ENCODE measurements around the gene MON1B. TPM values are rescaled to one million over a fixed set of nuclear protein-coding genes. Genes with fewer than 3 reads are reported as not detected.
"Not testable (repeated sequence)": the region's sequence is repeated elsewhere in the genome, so short reads cannot be mapped to it uniquely, and the experiment has no call there.

The MON1B gene
- polyA plus RNA-seq, 1 donor: 32.5 TPM

DNA sequence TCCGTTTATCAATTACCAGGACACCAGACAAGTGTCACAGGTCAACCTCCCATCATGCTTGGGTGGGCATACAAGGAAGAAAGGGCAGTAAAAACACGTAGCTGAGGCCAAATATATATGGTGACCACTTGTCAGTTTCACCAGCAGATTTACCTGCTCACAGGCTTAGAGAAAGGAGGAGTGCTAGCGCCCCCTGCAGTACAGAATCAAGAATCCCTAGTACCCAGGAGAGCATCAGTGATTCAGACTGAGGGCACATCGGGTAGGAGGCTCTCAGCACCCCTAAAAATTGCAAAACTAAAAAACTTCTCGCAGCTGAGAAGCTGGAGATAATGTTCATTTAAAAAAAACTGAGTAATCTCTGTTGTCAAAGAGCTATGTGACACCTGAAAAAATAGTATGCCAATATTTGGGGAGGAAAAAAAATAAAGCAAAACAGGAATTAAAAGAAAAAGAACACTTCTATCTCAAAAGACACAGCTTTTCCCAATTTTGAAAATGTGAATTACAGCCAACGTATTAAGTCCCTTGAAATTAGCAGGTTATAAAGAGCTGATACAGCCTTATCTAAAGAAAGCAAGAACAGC is 21.2 kb upstream of the MON1B start:
- peak in 1 of 2 donors; percentile 11 for DNase-seq
- no peak overlapping the region for H3K27ac ChIP-seq (ENCODE audit: low read length)
- no peaks in the 10 kb centered on the region for H3K36me3 ChIP-seq (ENCODE audit: control insufficient read depth, insufficient read depth, low read length)
- no peak overlapping the region for H3K4me3 ChIP-seq (ENCODE audit: low read length)
- no peaks in the 10 kb centered on the region for H3K4me1 ChIP-seq (ENCODE audit: control insufficient read depth, insufficient read depth, low read length)
- H3K9me3 ChIP-seq (ENCODE audit: control insufficient read depth, low read depth, low read length): no peaks in the 10 kb centered on the region
- no peaks in the 10 kb centered on the region for H3K27me3 ChIP-seq (ENCODE audit: control insufficient read depth, insufficient read depth, low read length)
- no CpG with 5 or more reads among the region's 6 CpGs for WGBS (ENCODE audit: insufficient coverage, low lambda C conversion rate)

DNA sequence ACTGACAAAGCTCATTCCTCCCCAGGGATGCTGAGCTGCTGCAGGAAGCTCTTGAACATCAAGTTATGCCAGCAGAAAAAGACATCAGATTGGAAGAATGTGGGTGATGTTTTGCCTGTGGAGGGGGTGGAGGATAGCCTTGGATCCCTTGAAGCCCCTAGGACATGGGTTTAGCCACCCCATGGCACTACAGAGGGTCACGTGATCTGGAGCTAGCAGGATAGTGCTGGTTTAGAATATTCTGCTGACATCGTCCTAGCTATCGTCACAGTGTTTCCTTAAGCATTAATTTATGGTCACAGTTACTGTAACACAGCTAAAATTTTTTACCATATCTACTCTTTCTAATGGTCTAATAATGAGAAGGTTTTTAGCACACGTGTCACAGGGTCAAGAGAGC is 20.2 kb upstream of the MON1B start:
- Histone ChIP-seq H3K4me1 (ENCODE audit: control insufficient read depth, insufficient read depth, low read length) (no peaks in the 10 kb centered on the region), H3K36me3 (ENCODE audit: control insufficient read depth, insufficient read depth, low read length) (no peaks in the 10 kb centered on the region), H3K27me3 (ENCODE audit: control insufficient read depth, insufficient read depth, low read length) (no peaks in the 10 kb centered on the region), H3K4me3 (ENCODE audit: low read length) (no peak overlapping the region), H3K9me3 (ENCODE audit: control insufficient read depth, low read depth, low read length) (no peaks in the 10 kb centered on the region), H3K27ac (ENCODE audit: low read length) (no peak overlapping the region)
- DNase-seq: no peak
- WGBS (ENCODE audit: insufficient coverage, low lambda C conversion rate): no CpG with 5 or more reads among the region's 4 CpGs

DNA sequence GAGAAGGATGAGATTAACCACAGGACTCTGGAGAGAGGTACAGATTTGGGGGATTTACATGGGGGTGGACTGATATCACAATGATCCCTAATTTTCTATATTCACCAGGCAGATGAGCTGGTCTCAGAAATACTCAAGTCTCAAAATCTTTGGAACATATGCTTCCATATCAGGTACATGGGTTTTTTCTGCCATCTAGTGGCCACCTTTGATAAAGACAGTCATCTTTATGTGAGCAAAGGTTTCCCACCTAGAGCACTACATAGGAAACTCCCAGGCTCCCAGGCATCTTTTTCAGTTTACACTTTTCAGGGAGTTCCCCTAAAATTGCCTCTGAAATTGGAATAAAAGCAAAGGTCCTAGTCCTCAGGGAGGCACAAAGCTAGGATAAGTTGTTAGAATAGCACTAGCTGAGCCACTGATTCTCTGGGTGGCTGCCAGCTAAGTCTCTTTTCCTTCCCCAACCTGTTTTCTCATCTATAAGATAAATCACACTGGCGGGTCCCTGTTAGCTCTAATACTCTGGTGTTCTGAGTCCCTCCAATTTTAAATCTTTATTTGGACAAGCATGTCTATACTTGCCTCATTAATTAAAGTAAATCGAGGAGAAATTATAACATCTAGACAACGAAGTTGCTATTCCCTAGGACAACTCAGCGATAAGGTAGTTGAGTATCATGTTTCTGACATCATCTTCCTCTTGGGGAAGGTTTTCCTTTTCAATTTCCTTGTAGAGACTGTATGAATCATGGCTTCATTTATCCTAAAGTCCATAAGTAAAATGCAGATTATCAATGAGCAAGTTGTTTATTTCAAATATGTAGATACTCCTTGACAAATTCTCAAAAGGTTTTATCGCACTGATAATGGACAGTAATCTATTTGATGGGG is 19.0 kb upstream of the MON1B start:
- no peaks in the 10 kb centered on the region for H3K4me1 ChIP-seq (ENCODE audit: control insufficient read depth, insufficient read depth, low read length)
- no peaks in the 10 kb centered on the region for H3K9me3 ChIP-seq (ENCODE audit: control insufficient read depth, low read depth, low read length)
- DNase-seq: peak; percentile 19 to 51
- 69% methylated on average over 2 of the region's 5 CpGs for WGBS (ENCODE audit: insufficient coverage, low lambda C conversion rate)
- no peaks in the 10 kb centered on the region for H3K36me3 ChIP-seq (ENCODE audit: control insufficient read depth, insufficient read depth, low read length)
- no peak overlapping the region for H3K4me3 ChIP-seq (ENCODE audit: low read length)
- H3K27ac ChIP-seq (ENCODE audit: low read length): no peak overlapping the region
- H3K27me3 ChIP-seq (ENCODE audit: control insufficient read depth, insufficient read depth, low read length): peaks cover 2% of the 10 kb centered on the region

DNA sequence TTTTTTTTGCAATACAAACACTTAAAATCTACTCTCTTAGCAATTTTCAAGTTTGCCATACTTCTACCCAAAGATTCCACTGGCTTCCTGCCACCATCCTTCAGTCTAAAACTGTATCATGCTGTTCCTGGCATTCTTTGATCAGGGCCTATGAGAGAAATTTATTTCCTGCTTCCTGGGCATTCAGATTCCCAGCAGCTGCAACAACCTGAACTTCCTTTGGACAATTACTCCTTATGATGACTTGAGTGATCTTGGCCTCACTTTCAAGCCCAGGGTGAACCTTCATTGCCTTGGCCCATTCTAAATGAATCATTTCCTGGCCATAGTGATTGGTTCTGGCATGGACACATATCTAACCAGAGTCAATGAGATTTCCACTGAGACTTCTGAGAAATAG is 18.0 kb upstream of the MON1B start:
- Histone ChIP-seq H3K9me3 (ENCODE audit: control insufficient read depth, low read depth, low read length) (no peaks in the 10 kb centered on the region), H3K27ac (ENCODE audit: low read length) (no peak overlapping the region), H3K4me1 (ENCODE audit: control insufficient read depth, insufficient read depth, low read length) (no peaks in the 10 kb centered on the region), H3K36me3 (ENCODE audit: control insufficient read depth, insufficient read depth, low read length) (no peaks in the 10 kb centered on the region), H3K27me3 (ENCODE audit: control insufficient read depth, insufficient read depth, low read length) (peaks cover 2% of the 10 kb centered on the region), H3K4me3 (ENCODE audit: low read length) (no peak overlapping the region)
- no peak for DNase-seq

DNA sequence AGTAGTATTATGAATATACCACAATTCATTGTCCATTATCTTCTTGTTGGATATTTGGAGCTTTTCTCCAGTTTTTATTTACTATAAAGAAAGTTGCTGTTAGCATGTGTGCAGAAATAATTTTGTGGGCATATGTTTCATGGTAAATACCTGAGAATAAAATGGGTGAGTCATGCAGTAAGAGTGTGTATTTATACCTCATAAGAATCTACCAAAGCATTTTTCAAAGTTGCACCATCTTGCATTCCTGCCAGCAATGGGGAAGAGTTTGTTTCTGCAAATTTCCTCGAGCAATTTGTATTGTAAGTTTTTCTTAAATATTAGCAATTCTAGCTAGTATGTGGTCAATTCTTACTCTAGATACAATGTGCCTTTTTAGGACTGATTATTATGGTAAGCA is 7.9 kb upstream of the MON1B start:
- Histone ChIP-seq H3K4me1 (ENCODE audit: control insufficient read depth, insufficient read depth, low read length) (no peaks in the 10 kb centered on the region), H3K9me3 (ENCODE audit: control insufficient read depth, low read depth, low read length) (no peaks in the 10 kb centered on the region), H3K27ac (ENCODE audit: low read length) (no peak overlapping the region), H3K27me3 (ENCODE audit: control insufficient read depth, insufficient read depth, low read length) (no peaks in the 10 kb centered on the region), H3K36me3 (ENCODE audit: control insufficient read depth, insufficient read depth, low read length) (no peaks in the 10 kb centered on the region), H3K4me3 (ENCODE audit: low read length) (no peak overlapping the region)
- 100% methylated on average over 1 of the region's 1 CpG for WGBS (ENCODE audit: insufficient coverage, low lambda C conversion rate)
- DNase-seq: no peak

DNA sequence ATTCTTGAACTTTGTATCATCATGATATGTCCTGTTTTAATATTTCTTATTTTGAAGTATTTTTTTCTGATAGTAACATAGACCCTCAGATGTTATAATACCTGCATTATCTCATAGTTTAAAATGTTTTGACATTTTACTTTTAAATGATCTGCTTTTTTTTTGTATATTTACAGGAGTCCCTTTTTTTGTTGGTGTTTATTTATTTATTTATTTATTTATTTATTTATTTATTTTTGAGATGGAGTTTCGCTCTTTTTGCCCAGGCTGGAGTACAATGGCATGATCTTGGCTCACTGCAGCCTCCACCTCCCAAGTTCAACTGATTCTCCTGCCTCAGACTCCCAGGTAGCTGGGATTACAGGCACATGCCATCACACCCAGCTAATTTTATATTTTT is 4.7 kb upstream of the MON1B start:
- H3K27ac ChIP-seq (ENCODE audit: low read length); H3K4me1 ChIP-seq (ENCODE audit: control insufficient read depth, insufficient read depth, low read length); H3K36me3 ChIP-seq (ENCODE audit: control insufficient read depth, insufficient read depth, low read length); H3K4me3 ChIP-seq (ENCODE audit: low read length); DNase-seq; H3K27me3 ChIP-seq (ENCODE audit: control insufficient read depth, insufficient read depth, low read length); H3K9me3 ChIP-seq (ENCODE audit: control insufficient read depth, low read depth, low read length): not testable (repeated sequence)
- no CpG with 5 or more reads among the region's 1 CpG for WGBS (ENCODE audit: insufficient coverage, low lambda C conversion rate)

DNA sequence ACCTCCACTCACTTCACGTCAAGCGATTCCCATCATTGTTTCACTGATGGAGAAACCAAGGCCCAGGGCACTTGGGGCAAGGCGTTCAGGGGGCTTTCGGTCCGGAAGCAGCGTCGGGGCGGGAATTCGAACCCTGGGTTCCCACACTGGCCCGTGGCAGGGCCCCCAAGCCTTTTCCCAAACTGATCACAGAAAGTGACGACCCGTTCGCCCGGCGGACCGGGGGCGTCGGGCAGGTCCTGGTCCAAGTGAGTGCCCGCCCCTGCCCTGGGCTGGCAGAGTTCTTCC is 856 bp upstream of the MON1B start:
- Histone ChIP-seq H3K27me3 (ENCODE audit: control insufficient read depth, insufficient read depth, low read length) (no peaks in the 10 kb centered on the region), H3K36me3 (ENCODE audit: control insufficient read depth, insufficient read depth, low read length) (peaks cover 19% of the 10 kb centered on the region), H3K4me3 (ENCODE audit: low read length) (peak overlapping the region; percentile 88), H3K4me1 (ENCODE audit: control insufficient read depth, insufficient read depth, low read length) (no peaks in the 10 kb centered on the region), H3K9me3 (ENCODE audit: control insufficient read depth, low read depth, low read length) (peaks cover 3% of the 10 kb centered on the region), H3K27ac (ENCODE audit: low read length) (peak overlapping the region; percentile 91)
- WGBS (ENCODE audit: insufficient coverage, low lambda C conversion rate): no CpG with 5 or more reads among the region's 19 CpGs
- no peak for DNase-seq

DNA sequence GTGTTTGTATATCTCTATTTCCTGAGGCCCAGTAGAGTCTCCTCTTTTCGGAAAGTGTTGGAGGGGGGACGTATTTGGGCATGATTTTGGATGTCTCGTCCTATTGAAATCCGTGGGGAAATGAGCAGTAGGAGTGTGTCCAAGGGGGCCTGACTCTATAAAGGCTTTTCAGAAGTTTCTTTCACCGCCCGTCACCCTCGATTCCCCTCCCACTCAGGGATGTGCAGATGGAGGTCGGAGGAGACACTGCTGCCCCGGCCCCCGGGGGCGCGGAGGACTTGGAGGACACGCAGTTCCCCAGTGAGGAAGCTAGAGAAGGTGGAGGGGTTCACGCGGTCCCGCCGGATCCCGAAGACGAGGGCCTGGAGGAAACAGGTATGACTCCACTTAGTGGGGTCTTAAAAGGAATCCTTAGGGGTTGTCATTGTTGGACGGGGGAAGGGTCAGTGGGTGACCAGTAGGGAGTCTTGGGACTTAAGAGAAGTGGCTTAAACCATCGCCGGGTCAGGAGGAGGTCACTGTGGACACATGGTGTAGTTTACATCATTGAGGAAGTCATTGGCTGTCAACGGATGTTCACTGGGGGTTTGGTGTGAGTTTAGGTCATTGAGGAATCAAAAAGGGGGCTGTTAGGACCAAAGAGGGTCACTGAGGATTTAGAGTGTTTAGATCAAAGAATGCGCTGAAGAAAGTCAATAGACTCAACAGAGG is 424 bp downstream of the MON1B start:
- Histone ChIP-seq H3K27ac (ENCODE audit: low read length) (peak overlapping the region; percentile 91), H3K4me1 (ENCODE audit: control insufficient read depth, insufficient read depth, low read length) (no peaks in the 10 kb centered on the region), H3K9me3 (ENCODE audit: control insufficient read depth, low read depth, low read length) (peaks cover 3% of the 10 kb centered on the region), H3K36me3 (ENCODE audit: control insufficient read depth, insufficient read depth, low read length) (peaks cover 30% of the 10 kb centered on the region), H3K27me3 (ENCODE audit: control insufficient read depth, insufficient read depth, low read length) (no peaks in the 10 kb centered on the region), H3K4me3 (ENCODE audit: low read length) (peak overlapping the region; percentile 88)
- DNase-seq: peak; percentile 16 to 49
- WGBS (ENCODE audit: insufficient coverage, low lambda C conversion rate): 40% methylated on average over 2 of the region's 24 CpGs

DNA sequence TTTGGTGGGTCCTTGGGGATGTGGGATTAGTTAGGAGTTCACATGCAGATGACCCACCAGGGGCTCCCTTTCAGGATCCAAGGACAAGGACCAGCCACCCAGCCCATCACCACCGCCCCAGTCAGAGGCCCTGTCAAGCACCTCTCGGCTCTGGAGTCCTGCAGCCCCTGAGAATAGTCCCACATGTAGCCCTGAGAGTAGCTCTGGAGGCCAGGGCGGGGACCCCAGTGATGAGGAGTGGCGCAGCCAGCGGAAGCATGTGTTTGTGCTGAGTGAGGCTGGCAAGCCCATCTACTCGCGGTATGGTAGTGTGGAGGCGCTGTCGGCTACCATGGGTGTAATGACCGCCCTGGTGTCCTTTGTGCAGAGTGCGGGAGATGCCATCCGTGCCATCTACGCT is 2.4 kb downstream of the MON1B start:
- no CpG with 5 or more reads among the region's 13 CpGs for WGBS (ENCODE audit: insufficient coverage, low lambda C conversion rate)
- Histone ChIP-seq H3K36me3 (ENCODE audit: control insufficient read depth, insufficient read depth, low read length) (peaks cover 46% of the 10 kb centered on the region), H3K9me3 (ENCODE audit: control insufficient read depth, low read depth, low read length) (peaks cover 3% of the 10 kb centered on the region), H3K4me3 (ENCODE audit: low read length) (no peak overlapping the region), H3K27me3 (ENCODE audit: control insufficient read depth, insufficient read depth, low read length) (no peaks in the 10 kb centered on the region), H3K27ac (ENCODE audit: low read length) (no peak overlapping the region), H3K4me1 (ENCODE audit: control insufficient read depth, insufficient read depth, low read length) (no peaks in the 10 kb centered on the region)
- no peak for DNase-seq

DNA sequence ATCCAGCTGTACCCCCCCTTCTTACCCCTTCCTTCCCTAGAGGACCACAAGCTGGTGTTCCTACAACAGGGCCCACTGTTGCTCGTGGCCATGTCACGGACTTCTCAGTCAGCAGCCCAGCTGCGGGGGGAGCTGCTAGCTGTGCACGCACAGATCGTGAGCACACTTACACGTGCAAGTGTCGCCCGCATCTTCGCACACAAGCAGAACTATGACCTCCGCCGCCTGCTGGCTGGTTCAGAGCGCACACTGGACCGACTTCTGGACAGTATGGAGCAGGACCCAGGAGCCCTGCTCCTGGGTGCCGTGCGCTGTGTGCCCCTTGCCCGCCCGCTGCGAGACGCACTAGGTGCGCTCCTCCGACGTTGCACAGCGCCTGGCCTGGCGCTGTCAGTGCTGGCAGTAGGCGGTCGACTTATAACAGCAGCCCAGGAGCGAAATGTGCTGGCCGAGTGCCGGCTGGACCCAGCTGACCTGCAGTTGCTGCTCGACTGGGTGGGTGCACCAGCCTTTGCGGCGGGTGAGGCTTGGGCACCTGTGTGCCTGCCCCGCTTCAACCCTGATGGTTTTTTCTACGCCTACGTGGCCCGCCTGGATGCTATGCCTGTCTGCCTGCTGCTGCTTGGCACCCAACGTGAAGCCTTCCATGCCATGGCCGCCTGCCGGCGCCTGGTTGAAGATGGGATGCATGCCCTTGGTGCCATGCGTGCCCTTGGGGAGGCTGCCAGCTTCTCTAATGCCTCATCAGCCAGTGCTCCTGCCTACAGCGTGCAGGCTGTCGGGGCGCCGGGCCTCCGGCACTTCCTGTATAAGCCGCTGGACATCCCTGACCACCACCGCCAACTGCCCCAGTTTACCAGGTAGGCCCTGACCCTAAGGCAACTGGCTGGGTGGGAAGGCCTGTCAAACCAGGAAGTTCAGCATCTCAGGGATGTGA is 3.6 kb downstream of the MON1B start:
- H3K4me1 ChIP-seq (ENCODE audit: control insufficient read depth, insufficient read depth, low read length): no peaks in the 10 kb centered on the region
- no peaks in the 10 kb centered on the region for H3K27me3 ChIP-seq (ENCODE audit: control insufficient read depth, insufficient read depth, low read length)
- WGBS (ENCODE audit: insufficient coverage, low lambda C conversion rate): no CpG with 5 or more reads among the region's 48 CpGs
- no peak overlapping the region for H3K4me3 ChIP-seq (ENCODE audit: low read length)
- H3K27ac ChIP-seq (ENCODE audit: low read length): no peak overlapping the region
- peaks cover 58% of the 10 kb centered on the region for H3K36me3 ChIP-seq (ENCODE audit: control insufficient read depth, insufficient read depth, low read length)
- H3K9me3 ChIP-seq (ENCODE audit: control insufficient read depth, low read depth, low read length): peaks cover 3% of the 10 kb centered on the region
- DNase-seq: no peak

All from large intestine (tissue), 3 donors.